Body of pancreas (tissue), 4 donors: ENCODE results near the gene KRTAP12-3.

Experiments
- CTCF ChIP-seq, 7 experiments: fragments of 450-650 bp in 4 of 7; fragments of 200-600 bp in 3 of 7; sonication (generic) in 3 of 7; IDR thresholded peaks; one replicate each; pipeline ENCODE4 v1.5.1; 2016 to 2019; ENCODE audit warnings: antibody characterized with exemption in 7 of 7
- POLR2A ChIP-seq, 3 donors: fragments of 450-650 bp; IDR thresholded peaks; one replicate each; pipeline ENCODE4 v1.6.1; 2016; ENCODE audit warnings: antibody characterized with exemption in 3 of 3, mild to moderate bottlenecking in 2 of 3

DNA sequence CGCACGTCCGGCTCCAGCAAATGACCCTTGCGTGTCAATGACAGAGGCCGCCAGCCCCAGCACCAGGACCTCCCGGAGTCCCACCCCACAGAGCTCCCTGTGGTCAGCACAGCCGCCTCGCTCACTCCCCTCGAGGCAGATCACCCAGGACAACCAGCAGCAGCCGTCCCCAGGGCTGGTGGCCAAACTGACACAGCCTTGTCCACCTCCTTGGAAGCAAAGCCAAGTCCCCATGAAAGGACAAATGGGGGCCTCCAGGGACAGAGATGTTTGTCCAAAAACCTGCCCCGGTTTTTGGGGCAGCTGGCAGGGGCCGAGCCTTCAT lies 18.4 kb upstream of the KRTAP12-3 start:
- no peak for TF ChIP-seq CTCF (IDR thresholded peaks at IDR 0.05)
- TF ChIP-seq POLR2A (IDR thresholded peaks at IDR 0.05): no peak
